Activated T-helper 1 cell treated with anti-CD3 and anti-CD28 coated beads, Interleukin-2, amount 50 U/mL, for 16 hours (primary cell): ENCODE results near the gene FBXO24.
A peak's percentile ranks its signal among the peaks of the same experiment; 100 is the strongest.

ENCODE experiments used
- DNase-seq, 2 donors: peaks; one replicate each; pipeline ENCODE4 v3.0.0-alpha.2; 2020; ENCODE audit warnings: low read depth in 1 of 2, low spot score in 1 of 2

Gene FBXO24

GRCh38 chr7:100574362-100575205 is 11.5 kb upstream of the FBXO24 start:
- no peak for DNase-seq

- no peak for DNase-seq
These were observed 10.9 kb upstream of the FBXO24 start for GRCh38 chr7:100575206-100575631.

- DNase-seq = no peak
These were observed 10.3 kb upstream of the FBXO24 start for GRCh38 chr7:100575746-100576383.

GRCh38 chr7:100576384-100576993 is 9.6 kb upstream of the FBXO24 start:
- no peak for DNase-seq

GRCh38 chr7:100577103-100577502 is 9.0 kb upstream of the FBXO24 start:
- DNase-seq = no peak

GRCh38 chr7:100577507-100577906 is 8.6 kb upstream of the FBXO24 start:
- DNase-seq = no peak

- DNase-seq = no peak
These were observed 7.6 kb upstream of the FBXO24 start for GRCh38 chr7:100578246-100579183.

- no peak for DNase-seq
These were observed 5.5 kb upstream of the FBXO24 start for GRCh38 chr7:100580466-100581283.

- no peak for DNase-seq
These were observed 4.0 kb upstream of the FBXO24 start for GRCh38 chr7:100582041-100582579.

GRCh38 chr7:100582650-100583049 is 3.5 kb upstream of the FBXO24 start:
- DNase-seq = no peak

- peak; percentile 35 to 46 for DNase-seq
These were observed 2.7 kb upstream of the FBXO24 start for GRCh38 chr7:100583132-100584053.

- no peak for DNase-seq
These were observed 2.0 kb upstream of the FBXO24 start for GRCh38 chr7:100584054-100584682.

GRCh38 chr7:100584683-100585510 is 1.2 kb upstream of the FBXO24 start:
- DNase-seq = no peak

GRCh38 chr7:100585511-100586265 is 440 bp upstream of the FBXO24 start, which contains the start of gene LRCH4:
TSS of gene LRCH4 (minus strand) at chr7:100586129. CDS start at chr7:100586100, 29 bp downstream.
- DNase-seq = peak; percentile 36 to 52

- no peak for DNase-seq
These were observed 2.3 kb downstream of the FBXO24 start for GRCh38 chr7:100588438-100588837.

GRCh38 chr7:100589341-100589947 is 3.3 kb downstream of the FBXO24 start:
- DNase-seq = no peak
